GM23338 (cell line): Measurements from ENCODE around the gene HCRTR1. TPM values are rescaled to one million over a fixed set of nuclear protein-coding genes. Genes with fewer than 3 reads are reported as not detected.

ENCODE experiments used
- ATAC-seq: fragments of 200-7000 bp; cut with Tn5 transposase; 3 replicates; pipeline ENCODE4 v1.9.1; 2020
- DNase-seq: peaks from one replicate; pipeline ENCODE4 v3.0.0-alpha.2; 2015; ENCODE audit warnings: low spot score
- H2AFZ ChIP-seq: fragments of 200-600 bp; sonication (generic); 2 replicates; pipeline ENCODE4 v1.8.0; 2016; ENCODE audit warnings: antibody characterized with exemption, mild to moderate bottlenecking, moderate library complexity
- H3F3A ChIP-seq: fragments of 200-600 bp; sonication (generic); replicated peaks from 2 replicates; pipeline ENCODE4 v1.8.0; 2017; ENCODE audit warnings: antibody characterized with exemption, mixed run types, low read depth
- H3K27ac ChIP-seq: fragments of 200-600 bp; sonication (generic); 2 replicates; pipeline ENCODE4 v1.6.1; 2016; ENCODE audit warnings: low read depth
- H3K27me3 ChIP-seq: fragments of 200-600 bp; sonication (generic); 2 replicates; pipeline ENCODE4 v1.8.0; 2016; ENCODE audit warnings: mild to moderate bottlenecking, mixed run types, moderate library complexity; ENCODE audit not compliant: insufficient read depth
- H3K36me3 ChIP-seq: fragments of 200-600 bp; sonication (generic); 2 replicates; pipeline ENCODE4 v1.8.0; 2016; ENCODE audit warnings: mild to moderate bottlenecking; ENCODE audit not compliant: insufficient read depth
- H3K4me1 ChIP-seq: fragments of 200-600 bp; sonication (generic); 2 replicates; pipeline ENCODE4 v1.8.0; 2016; ENCODE audit warnings: mild to moderate bottlenecking, moderate library complexity; ENCODE audit not compliant: insufficient read depth
- H3K4me2 ChIP-seq: fragments of 200-600 bp; sonication (generic); 2 replicates; pipeline ENCODE4 v1.7.1; 2017; ENCODE audit warnings: mixed run types
- H3K4me3 ChIP-seq: fragments of 200-600 bp; sonication (generic); 2 replicates; pipeline ENCODE4 v1.6.1; 2016; ENCODE audit warnings: mixed run types
- H3K79me2 ChIP-seq: fragments of 200-600 bp; sonication (generic); replicated peaks from 2 replicates; pipeline ENCODE4 v1.8.0; 2017; ENCODE audit warnings: mild to moderate bottlenecking; ENCODE audit not compliant: insufficient read depth
- H3K9me2 ChIP-seq: fragments of 200-600 bp; sonication (generic); 2 replicates; pipeline ENCODE4 v1.8.0; 2017; ENCODE audit not compliant: insufficient read depth
- H4K20me1 ChIP-seq: fragments of 200-600 bp; sonication (generic); replicated peaks from 2 replicates; pipeline ENCODE4 v1.8.0; 2017; ENCODE audit warnings: mild to moderate bottlenecking; ENCODE audit not compliant: insufficient read depth
- H3K27ac Mint-ChIP-seq: 2 replicates; pipeline ENCODE4 v1.8.0; 2020; ENCODE audit warnings: inconsistent platforms, mild to moderate bottlenecking, moderate library complexity, mixed read lengths
- H3K27me3 Mint-ChIP-seq: 3 replicates; pipeline ENCODE4 v1.8.0; 2022; ENCODE audit warnings: low read depth, mild to moderate bottlenecking, moderate library complexity, mixed read lengths, inconsistent platforms; ENCODE audit not compliant: insufficient read depth, poor library complexity
- H3K36me3 Mint-ChIP-seq: 3 replicates; pipeline ENCODE4 v1.8.0; 2021; ENCODE audit warnings: low read depth, mild to moderate bottlenecking, inconsistent platforms, moderate library complexity, mixed read lengths
- H3K4me1 Mint-ChIP-seq: 3 replicates; pipeline ENCODE4 v1.8.0; 2020; ENCODE audit warnings: mild to moderate bottlenecking, inconsistent platforms, mixed read lengths
- H3K4me3 Mint-ChIP-seq: 3 replicates; pipeline ENCODE4 v1.8.0; 2021; ENCODE audit warnings: moderate library complexity, mild to moderate bottlenecking, inconsistent platforms, mixed read lengths
- H3K9me3 Mint-ChIP-seq: 3 replicates; pipeline ENCODE4 v1.8.0; 2020; ENCODE audit warnings: moderate library complexity, mild to moderate bottlenecking, inconsistent platforms, mixed read lengths
- CREB1 ChIP-seq: fragments of 250-450 bp; sonication (Bioruptor Pico); IDR thresholded peaks from 2 replicates; pipeline ENCODE4 v1.5.0; 2020; ENCODE audit warnings: low read depth, mild to moderate bottlenecking, moderate library complexity
- CTCF ChIP-seq, 2 experiments: fragments of 200-600 bp in 1 of 2; sonication (generic) in 1 of 2; conservative IDR thresholded peaks; 2 replicates each; pipeline versions ENCODE4 v1.5.1 to v1.6.1; 2016 to 2017; ENCODE audit warnings: antibody characterized with exemption in 2 of 2, low read depth in 2 of 2, mild to moderate bottlenecking in 2 of 2, moderate library complexity in 1 of 2
- ETS1 ChIP-seq: IDR thresholded peaks from 2 replicates; pipeline ENCODE4 v1.6.1; 2016; ENCODE audit warnings: antibody characterized with exemption
- EZH2 ChIP-seq: fragments of 200-600 bp; sonication (generic); IDR thresholded peaks from one replicate; pipeline ENCODE4 v1.8.0; 2017; ENCODE audit warnings: antibody characterized with exemption, mild to moderate bottlenecking, low read depth; ENCODE audit not compliant: unreplicated experiment
- EZH2phosphoT487 ChIP-seq: fragments of 200-600 bp; sonication (generic); IDR thresholded peaks from one replicate; pipeline ENCODE4 v1.8.1; 2018; ENCODE audit warnings: antibody characterized with exemption; ENCODE audit not compliant: unreplicated experiment
- JUNB ChIP-seq: IDR thresholded peaks from one replicate; pipeline ENCODE4 v1.6.1; 2016; ENCODE audit warnings: antibody characterized with exemption; ENCODE audit not compliant: unreplicated experiment
- NANOG ChIP-seq: IDR thresholded peaks from 2 replicates; pipeline ENCODE4 v1.6.1; 2016; ENCODE audit warnings: antibody characterized with exemption, borderline replicate concordance
- POLR2AphosphoS5 ChIP-seq: IDR thresholded peaks from 2 replicates; pipeline ENCODE4 v1.6.1; 2016; ENCODE audit warnings: antibody characterized with exemption, low read depth
- REST ChIP-seq: IDR thresholded peaks from one replicate; pipeline ENCODE4 v1.6.1; 2018; ENCODE audit warnings: antibody characterized with exemption; ENCODE audit not compliant: unreplicated experiment
- STAT1 ChIP-seq: IDR thresholded peaks from one replicate; pipeline ENCODE4 v1.6.1; 2016; ENCODE audit warnings: antibody characterized with exemption; ENCODE audit not compliant: unreplicated experiment
- ZNF114 ChIP-seq: fragments of 250-450 bp; sonication (Bioruptor Pico); IDR thresholded peaks from 2 replicates; pipeline ENCODE4 v1.5.0; 2020; ENCODE audit warnings: mild to moderate bottlenecking, moderate library complexity
- ZNF331 ChIP-seq: fragments of 250-450 bp; sonication (Bioruptor Pico); IDR thresholded peaks from 2 replicates; pipeline ENCODE4 v1.5.0; 2020; ENCODE audit warnings: low read depth, mild to moderate bottlenecking, moderate library complexity
- polyA plus RNA-seq: library from polyadenylated mRNA; unstranded; fragments of >200 nt; fragmentation: Nextera tagmentation; extraction: Ambion mirVana; gene quantifications from 2 replicates; pipeline ENCODE4 v1.2.1, GENCODE V29; 2016
- total RNA-seq: library from RNA; depleted of rRNA; stranded (reverse); fragments of >200 nt; shearing (Covaris generic); gene quantifications from 2 replicates; pipeline ENCODE4 v1.2.3, GENCODE V29; 2014

Gene HCRTR1
- total and polyA plus RNA-seq, 2 experiments from 2014 or later = 0.15 to 1.0 TPM

- TF ChIP-seq EZH2phosphoT487 (no peak), REST (no peak), POLR2AphosphoS5 (no peak), JUNB (no peak), ZNF331 (CRISPR knock-in tag) (no peak), EZH2 (no peak), STAT1 (no peak)
Measured at GRCh38 chr1:31593136-31593665, 24.3 kb upstream of the HCRTR1 start (continued).

GRCh38 chr1:31593770-31594632, 23.5 kb upstream of the HCRTR1 start:
- Histone ChIP-seq H3K27me3 (peaks cover 10% of the 10 kb centered on the region), H3K4me1 (peaks cover 4% of the 10 kb centered on the region; the same call in 1 of the 2 replicates), H3K4me3 (no peak overlapping the region), H4K20me1 (no peaks in the 10 kb centered on the region), H3K36me3 (no peaks in the 10 kb centered on the region), H3K79me2 (no peaks in the 10 kb centered on the region), H3F3A (no peaks in the 10 kb centered on the region), H3K9me2 (no peaks in the 10 kb centered on the region), H3K27ac (no peak overlapping the region), H2AFZ (no peak overlapping the region), H3K4me2 (no peak overlapping the region)
- H3K36me3 Mint-ChIP-seq = no peaks in the 10 kb centered on the region
- no peaks in the 10 kb centered on the region for H3K9me3 Mint-ChIP-seq
- no peak for TF ChIP-seq JUNB
- no peak for TF ChIP-seq POLR2AphosphoS5
- TF ChIP-seq ZNF331 (CRISPR knock-in tag) = no peak
- TF ChIP-seq ETS1 = no peak
- no peak for TF ChIP-seq ZNF114 (CRISPR knock-in tag)
- no peak for TF ChIP-seq NANOG
- no peak for TF ChIP-seq CREB1 (CRISPR knock-in tag)
- TF ChIP-seq CTCF (conservative IDR thresholded peaks at IDR 0.05; ENCODE audit: low read depth in 2 of 2) = peak; percentile 93 to 99
- H3K4me3 Mint-ChIP-seq = no peak overlapping the region
- peak; percentile 94 for DNase-seq
- peaks cover 9% of the 10 kb centered on the region for H3K27me3 Mint-ChIP-seq
- H3K27ac Mint-ChIP-seq = no peak overlapping the region
- peaks cover 13% of the 10 kb centered on the region for H3K4me1 Mint-ChIP-seq
- ATAC-seq = peak; percentile 97
